NT2/D1 (cell line): ENCODE data around the gene ANKRD13D.

ENCODE experiments used
- YY1 ChIP-seq: IDR thresholded peaks from 2 replicates; pipeline ENCODE4 v1.6.1; 2011; ENCODE audit not compliant: insufficient read length, insufficient read depth
- ZNF274 ChIP-seq: IDR thresholded peaks from 2 replicates; pipeline ENCODE4 v1.6.1; 2011; ENCODE audit warnings: mild to moderate bottlenecking, low read depth, low read length

DNA sequence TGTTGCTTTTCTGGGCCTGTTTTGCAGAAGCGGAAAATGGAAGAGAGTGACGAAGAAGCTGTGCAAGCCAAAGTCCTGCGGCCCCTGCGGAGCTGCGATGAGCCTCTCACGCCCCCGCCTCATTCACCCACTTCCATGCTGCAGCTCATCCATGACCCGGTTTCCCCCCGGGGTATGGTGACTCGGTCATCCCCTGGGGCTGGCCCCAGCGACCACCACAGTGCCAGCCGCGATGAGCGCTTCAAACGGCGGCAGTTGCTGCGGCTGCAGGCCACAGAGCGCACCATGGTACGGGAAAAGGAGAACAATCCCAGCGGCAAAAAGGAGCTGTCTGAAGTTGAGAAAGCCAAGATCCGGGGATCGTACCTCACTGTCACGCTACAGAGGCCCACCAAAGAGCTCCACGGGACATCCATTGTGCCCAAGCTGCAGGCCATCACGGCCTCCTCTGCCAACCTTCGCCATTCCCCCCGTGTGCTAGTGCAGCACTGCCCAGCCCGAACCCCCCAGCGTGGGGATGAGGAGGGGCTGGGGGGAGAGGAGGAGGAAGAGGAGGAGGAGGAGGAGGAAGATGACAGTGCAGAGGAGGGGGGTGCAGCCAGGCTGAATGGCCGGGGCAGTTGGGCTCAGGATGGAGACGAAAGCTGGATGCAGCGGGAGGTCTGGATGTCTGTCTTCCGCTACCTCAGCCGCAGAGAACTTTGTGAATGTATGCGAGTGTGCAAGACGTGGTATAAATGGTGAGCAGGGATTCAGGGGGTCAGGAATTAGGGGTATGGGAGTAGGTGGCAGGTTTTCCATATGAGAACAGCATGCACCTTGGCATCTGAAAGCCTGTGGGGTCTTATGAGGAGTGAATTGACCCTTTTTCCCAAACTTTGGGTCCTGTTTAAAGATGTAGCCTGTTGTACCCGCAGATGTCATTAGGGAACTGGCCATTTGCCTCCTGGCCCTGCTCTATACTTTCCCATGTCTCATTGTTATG, 38.8 kb upstream of the ANKRD13D start:
- TF ChIP-seq ZNF274 (no peak), YY1 (no peak)
